22Rv1 (cell line): Measurements from ENCODE around the gene SLC29A2.

ENCODE experiments used
- H3K27ac ChIP-seq: fragments of 450-650 bp; 2 replicates; pipeline ENCODE4 v1.5.1; 2017
- CTCF ChIP-seq: fragments of 450-650 bp; IDR thresholded peaks from 2 replicates; pipeline ENCODE4 v1.5.1; 2017; ENCODE audit warnings: mild to moderate bottlenecking
- ZFX ChIP-seq: fragments of 450-650 bp; IDR thresholded peaks from 2 replicates; pipeline ENCODE4 v1.6.1; 2017; ENCODE audit warnings: antibody characterized with exemption, borderline replicate concordance

SLC29A2 gene

GRCh38 chr11:66341502-66342126, 29.9 kb downstream of the SLC29A2 start:
- no peak overlapping the region for H3K27ac ChIP-seq
- TF ChIP-seq CTCF, result no peak
- no peak for TF ChIP-seq ZFX

- H3K27ac ChIP-seq, result no peak overlapping the region
- TF ChIP-seq CTCF (no peak), ZFX (no peak)
Observed at GRCh38 chr11:66340596-66341501, 30.7 kb downstream of the SLC29A2 start.

- no peak overlapping the region for H3K27ac ChIP-seq
- TF ChIP-seq ZFX, result no peak
- no peak for TF ChIP-seq CTCF
Observed at GRCh38 chr11:66339686-66340483, 31.7 kb downstream of the SLC29A2 start.

GRCh38 chr11:66339162-66339675, 32.3 kb downstream of the SLC29A2 start:
- TF ChIP-seq CTCF (no peak), ZFX (no peak)
- H3K27ac ChIP-seq, result no peak overlapping the region

- H3K27ac ChIP-seq, result no peak overlapping the region
- no peak for TF ChIP-seq ZFX
- no peak for TF ChIP-seq CTCF
Observed at GRCh38 chr11:66338276-66339161, 33.0 kb downstream of the SLC29A2 start.

GRCh38 chr11:66337103-66337899, 34.3 kb downstream of the SLC29A2 start:
- H3K27ac ChIP-seq, result no peak overlapping the region; the same call in 1 of the 2 replicates

More at GRCh38 chr11:66337103-66337899, 34.3 kb downstream of the SLC29A2 start:
- no peak for TF ChIP-seq ZFX
- no peak for TF ChIP-seq CTCF
